HG03103 (cell line): ENCODE data around the gene ABHD1.
"Not testable (repeated sequence)": the region's sequence is repeated elsewhere in the genome, so short reads cannot be mapped to it uniquely, and the experiment has no call there.

Experiments
- ATAC-seq: cut with Tn5 transposase; IDR thresholded peaks from one replicate; pipeline ENCODE4 v1.9.1; 2021; ENCODE audit warnings: low read depth; ENCODE audit not compliant: unreplicated experiment

Gene ABHD1

GRCh38 chr2:27162151-27163121 is 38.8 kb downstream of the ABHD1 start:
- ATAC-seq = no peak

- ATAC-seq = no peak
Measured at GRCh38 chr2:27164960-27165763, 41.5 kb downstream of the ABHD1 start.

- no peak for ATAC-seq
Measured at GRCh38 chr2:27170581-27171337, 47.1 kb downstream of the ABHD1 start.

- ATAC-seq = no peak
Measured at GRCh38 chr2:27171351-27171848, 47.8 kb downstream of the ABHD1 start.

- ATAC-seq = no peak
Measured at GRCh38 chr2:27174638-27175037, 51.0 kb downstream of the ABHD1 start.

- no peak for ATAC-seq
Measured at GRCh38 chr2:27175330-27175729, 51.7 kb downstream of the ABHD1 start.

- not testable (repeated sequence) for ATAC-seq
Measured at GRCh38 chr2:27175781-27176180, 52.2 kb downstream of the ABHD1 start.

- no peak for ATAC-seq
Measured at GRCh38 chr2:27177441-27178351, 54.1 kb downstream of the ABHD1 start.

- ATAC-seq = no peak
Measured at GRCh38 chr2:27178469-27178868, 54.9 kb downstream of the ABHD1 start.

GRCh38 chr2:27179344-27180000 is 55.9 kb downstream of the ABHD1 start:
- no peak for ATAC-seq
